Rectal smooth muscle tissue (tissue), 1 donor: ENCODE measurements around the gene GRB10.

Experiments
- H3K27ac ChIP-seq: one replicate; pipeline ENCODE4 v1.7.0; 2013; ENCODE audit warnings: low read depth, low read length, inconsistent platforms
- H3K27me3 ChIP-seq: one replicate; pipeline ENCODE4 v1.7.0; 2013; ENCODE audit warnings: low read length; ENCODE audit not compliant: control insufficient read depth, insufficient read depth
- H3K36me3 ChIP-seq: one replicate; pipeline ENCODE4 v1.7.0; 2013; ENCODE audit warnings: low read length; ENCODE audit not compliant: control insufficient read depth, insufficient read depth
- H3K4me1 ChIP-seq: one replicate; pipeline ENCODE4 v1.7.0; 2013; ENCODE audit warnings: low read length; ENCODE audit not compliant: control insufficient read depth, insufficient read depth
- H3K4me3 ChIP-seq: one replicate; pipeline ENCODE4 v1.7.0; 2013; ENCODE audit warnings: low read length
- H3K9ac ChIP-seq: one replicate; pipeline ENCODE4 v1.7.0; 2013; ENCODE audit warnings: low read length

Gene GRB10

DNA sequence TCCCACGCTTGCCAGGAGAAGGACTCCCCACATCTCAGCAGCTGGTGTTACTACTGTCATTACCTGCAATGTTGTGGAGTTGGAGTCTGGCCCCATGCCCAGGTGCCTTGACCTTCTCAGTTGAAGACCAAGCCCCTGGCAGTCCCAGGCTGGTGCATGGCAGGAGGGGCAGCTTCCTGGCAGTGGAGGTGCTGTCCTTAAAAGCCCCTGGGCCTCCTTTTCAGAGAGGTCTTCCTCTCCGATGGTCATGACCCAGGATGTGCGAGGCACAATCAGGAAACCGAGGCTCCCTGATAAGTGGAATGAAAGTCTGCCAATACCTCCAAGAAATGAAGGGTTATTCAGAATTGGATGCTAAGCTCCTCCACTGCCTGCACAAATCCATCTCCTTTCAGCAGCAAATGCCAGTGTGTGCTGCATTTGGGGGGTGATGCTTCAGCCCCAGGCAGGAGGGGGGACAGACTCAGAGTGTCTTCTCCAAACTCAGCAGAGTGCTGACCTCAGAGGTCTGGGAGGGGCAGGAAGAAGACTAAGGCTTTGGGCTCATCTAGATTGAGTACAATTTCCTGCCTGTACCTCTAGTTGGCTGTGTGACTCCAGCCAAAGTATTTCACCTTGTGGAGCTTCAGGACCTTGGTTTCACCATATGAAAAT is 120.5 kb downstream of the GRB10 start:
- Histone ChIP-seq H3K27me3 (no peaks in the 10 kb centered on the region), H3K27ac (no peak overlapping the region), H3K4me3 (no peak overlapping the region), H3K9ac (no peak overlapping the region), H3K4me1 (peaks cover 18% of the 10 kb centered on the region), H3K36me3 (no peaks in the 10 kb centered on the region)

DNA sequence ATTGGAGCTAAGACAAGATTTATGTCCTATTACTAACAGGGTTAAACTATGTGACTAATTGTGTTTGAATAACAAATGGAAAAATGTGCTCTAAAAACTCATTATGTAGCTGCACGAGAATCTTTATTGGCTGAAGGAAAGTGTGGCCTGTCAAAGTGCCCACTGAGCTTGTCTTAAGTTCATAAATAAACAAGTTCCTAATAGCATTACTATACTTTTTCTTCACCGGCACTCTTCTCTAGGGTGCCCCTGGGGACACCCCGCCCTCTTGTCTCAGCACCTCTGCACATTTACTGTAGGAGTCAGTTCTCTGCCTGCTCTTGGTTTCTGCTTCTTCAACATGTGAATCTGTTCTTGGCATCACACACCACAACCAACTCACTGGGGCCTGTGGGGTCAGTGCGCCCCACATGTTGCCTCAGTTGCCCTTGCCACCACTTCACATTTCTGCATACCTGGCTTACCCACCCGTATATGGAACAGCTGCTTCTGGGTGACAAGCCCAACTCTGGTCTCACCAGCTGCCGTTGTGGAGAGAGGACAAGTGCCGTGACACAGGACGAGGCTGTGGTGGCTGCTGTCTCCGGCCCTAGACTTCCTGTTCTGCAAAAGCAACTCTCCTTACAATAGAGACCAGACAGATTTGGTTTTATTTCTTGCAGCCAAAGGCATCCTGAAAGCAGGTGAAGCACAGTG is 121.2 kb downstream of the GRB10 start:
- Histone ChIP-seq H3K27ac (no peak overlapping the region), H3K36me3 (no peaks in the 10 kb centered on the region), H3K27me3 (no peaks in the 10 kb centered on the region), H3K4me3 (no peak overlapping the region), H3K9ac (no peak overlapping the region), H3K4me1 (peaks cover 20% of the 10 kb centered on the region)

DNA sequence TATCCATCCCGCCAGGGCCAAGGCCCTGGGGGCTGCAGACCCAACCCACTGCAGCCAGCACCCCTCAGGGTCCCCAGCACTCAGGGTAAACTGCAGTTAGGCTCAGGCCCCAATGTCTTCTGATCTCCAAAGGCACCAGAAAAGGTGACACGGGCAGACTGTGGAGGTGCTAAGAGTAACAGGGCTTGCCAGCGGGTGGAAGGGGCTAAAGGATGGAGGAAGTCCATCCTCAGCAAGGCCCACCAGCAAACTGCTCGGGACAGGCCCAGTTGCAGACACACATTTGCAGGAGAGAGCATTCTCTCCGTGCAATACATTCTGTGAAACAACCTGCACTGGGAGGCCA is 121.9 kb downstream of the GRB10 start:
- no peak overlapping the region for H3K4me3 ChIP-seq
- H3K9ac ChIP-seq, result no peak overlapping the region
- H3K27me3 ChIP-seq, result no peaks in the 10 kb centered on the region
- H3K27ac ChIP-seq, result no peak overlapping the region
- H3K36me3 ChIP-seq, result no peaks in the 10 kb centered on the region
- peaks cover 20% of the 10 kb centered on the region for H3K4me1 ChIP-seq

DNA sequence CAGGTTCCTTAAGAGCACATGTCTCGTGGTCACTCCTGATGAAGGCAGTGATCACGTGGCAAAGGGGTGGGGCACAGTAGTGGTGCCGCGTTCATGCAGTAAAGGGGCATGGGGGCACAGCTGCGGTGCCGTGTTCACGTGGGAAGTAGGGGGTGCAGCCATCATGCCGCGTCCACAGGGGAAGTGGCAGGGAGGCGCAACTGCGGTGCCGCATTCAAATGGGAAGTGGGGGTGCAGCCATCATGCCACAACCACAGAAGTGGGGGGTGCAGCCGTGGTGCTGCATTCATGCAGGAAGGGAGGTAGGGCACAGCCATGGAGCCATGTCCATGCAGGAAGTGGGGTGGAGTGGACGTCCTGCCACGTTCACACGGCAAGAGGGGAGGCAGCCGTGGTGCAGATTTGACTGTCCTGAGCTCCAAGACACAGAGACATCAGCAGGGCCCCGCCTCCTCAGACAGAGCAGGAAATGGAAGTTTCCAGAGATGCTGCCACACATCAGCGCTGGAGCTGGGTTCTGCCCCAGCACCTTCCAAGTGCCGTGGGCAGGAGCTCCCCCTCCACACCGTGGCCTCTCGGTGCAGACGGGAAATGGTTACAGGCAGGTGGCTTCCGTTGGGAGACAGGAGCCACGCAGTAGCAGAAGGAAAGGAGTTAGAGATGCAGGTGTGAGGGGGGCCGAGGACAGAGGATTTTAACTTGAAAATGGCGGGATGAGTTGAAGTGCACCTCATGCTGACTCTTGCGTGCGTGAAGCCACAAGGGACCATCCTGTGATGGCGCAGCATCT is 122.5 kb downstream of the GRB10 start:
- H3K4me3 ChIP-seq, result peak overlapping the region; percentile 44
- no peak overlapping the region for H3K9ac ChIP-seq
- peaks cover 20% of the 10 kb centered on the region for H3K4me1 ChIP-seq
- H3K27ac ChIP-seq, result no peak overlapping the region
- H3K27me3 ChIP-seq, result no peaks in the 10 kb centered on the region
- no peaks in the 10 kb centered on the region for H3K36me3 ChIP-seq

DNA sequence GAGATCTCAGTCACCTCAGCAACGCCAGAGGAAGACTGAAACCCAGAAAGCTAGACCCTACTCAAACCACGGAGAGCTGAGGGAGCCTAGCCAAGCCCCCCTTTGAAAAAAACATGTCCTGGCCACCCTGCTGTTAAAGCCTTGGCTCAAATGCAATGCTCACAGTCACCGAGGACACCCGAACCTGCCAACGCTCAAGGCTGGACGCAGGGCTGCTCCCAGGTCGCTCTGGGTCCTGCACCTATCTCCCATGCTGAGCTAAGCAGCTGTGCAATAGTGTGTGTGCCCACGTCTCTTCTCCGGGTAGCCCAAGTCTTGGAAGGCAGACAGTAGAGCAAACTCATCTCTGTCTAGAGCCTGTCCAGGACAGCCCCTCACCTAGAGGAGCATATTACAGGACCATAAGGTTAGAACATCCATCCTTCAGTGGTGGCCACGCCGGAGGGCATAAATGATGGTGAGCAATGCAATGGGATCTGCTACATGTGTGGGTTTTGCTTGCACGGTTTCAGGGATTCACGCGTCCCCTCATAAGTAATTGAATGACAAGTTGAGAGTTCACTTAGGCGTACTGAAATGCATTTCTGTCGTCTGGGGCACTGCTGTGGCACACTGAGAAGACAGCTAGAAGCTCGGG is 123.2 kb downstream of the GRB10 start:
- H3K27ac ChIP-seq, result no peak overlapping the region
- H3K36me3 ChIP-seq, result no peaks in the 10 kb centered on the region
- peaks cover 17% of the 10 kb centered on the region for H3K4me1 ChIP-seq
- no peak overlapping the region for H3K9ac ChIP-seq
- no peak overlapping the region for H3K4me3 ChIP-seq
- H3K27me3 ChIP-seq, result no peaks in the 10 kb centered on the region

DNA sequence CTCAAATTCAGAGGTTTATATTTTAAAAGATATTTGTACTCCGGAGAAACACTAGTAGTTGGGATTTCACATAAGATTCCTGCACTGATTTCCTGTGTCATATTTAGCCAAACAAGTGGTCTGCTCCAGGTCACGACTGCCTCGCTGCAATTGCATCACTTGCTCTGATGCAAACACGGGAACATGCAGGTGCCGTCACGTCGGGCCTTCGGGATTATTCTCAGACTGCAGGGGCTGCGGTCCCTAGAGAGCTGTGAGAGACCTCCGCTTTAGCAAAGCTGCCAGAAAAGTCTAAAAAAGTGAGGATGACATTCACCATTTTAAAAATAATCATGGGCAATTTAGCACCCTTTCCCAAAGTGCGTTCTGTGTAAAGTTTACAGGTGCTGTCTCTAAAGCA is 124.0 kb downstream of the GRB10 start:
- Histone ChIP-seq H3K9ac (no peak overlapping the region), H3K4me1 (peaks cover 20% of the 10 kb centered on the region), H3K27me3 (no peaks in the 10 kb centered on the region), H3K36me3 (no peaks in the 10 kb centered on the region), H3K4me3 (no peak overlapping the region), H3K27ac (no peak overlapping the region)

DNA sequence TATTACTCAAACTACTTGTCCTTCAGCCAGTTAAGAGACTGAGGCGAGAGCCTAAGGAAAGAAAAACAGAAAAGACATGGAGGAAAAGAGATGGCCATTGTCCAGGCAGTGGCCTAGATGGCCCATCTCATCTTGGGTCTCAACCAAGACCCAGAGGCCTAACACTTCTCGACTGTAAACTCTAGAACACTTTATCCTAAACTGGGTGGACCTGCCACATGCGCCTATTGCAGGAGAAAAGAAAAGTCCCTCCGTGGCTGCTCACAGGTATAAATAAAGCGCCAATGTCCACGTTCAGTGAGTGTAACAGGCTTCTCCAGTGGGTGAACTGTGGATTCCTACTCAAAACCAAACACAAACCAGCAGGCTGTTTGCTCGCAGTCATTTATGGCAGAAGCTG is 124.8 kb downstream of the GRB10 start:
- Histone ChIP-seq H3K27me3 (no peaks in the 10 kb centered on the region), H3K4me3 (no peak overlapping the region), H3K27ac (peak overlapping the region; percentile 75), H3K9ac (no peak overlapping the region), H3K4me1 (peaks cover 25% of the 10 kb centered on the region), H3K36me3 (no peaks in the 10 kb centered on the region)

DNA sequence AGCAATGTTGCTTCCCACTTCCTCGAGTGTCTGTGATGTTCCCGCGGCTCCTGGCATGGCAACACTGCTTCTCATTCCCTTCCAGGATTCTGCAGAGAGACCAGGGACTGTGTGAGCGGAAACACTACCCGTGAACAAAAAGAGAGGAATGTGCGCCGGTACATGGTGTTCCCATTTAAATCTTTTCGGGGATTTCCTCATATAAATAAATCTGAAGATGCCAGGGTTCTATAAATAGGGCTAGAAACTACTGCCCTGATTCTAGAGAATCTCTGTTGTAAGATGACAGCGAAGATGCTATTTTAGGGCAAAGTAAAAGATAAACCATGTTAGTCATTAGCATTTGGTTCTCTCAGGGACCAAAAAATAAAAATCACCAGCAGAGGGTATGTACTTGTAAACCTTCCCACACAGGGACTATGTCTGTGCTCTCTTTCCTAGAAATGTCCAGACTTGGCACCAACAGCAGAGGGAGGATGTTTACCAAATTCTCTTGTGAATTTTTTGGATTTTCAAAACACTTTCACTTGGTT is 125.3 kb downstream of the GRB10 start:
- peaks cover 25% of the 10 kb centered on the region for H3K4me1 ChIP-seq
- H3K27ac ChIP-seq, result peak overlapping the region; percentile 75
- H3K27me3 ChIP-seq, result no peaks in the 10 kb centered on the region
- no peak overlapping the region for H3K4me3 ChIP-seq
- H3K36me3 ChIP-seq, result no peaks in the 10 kb centered on the region
- H3K9ac ChIP-seq, result no peak overlapping the region

DNA sequence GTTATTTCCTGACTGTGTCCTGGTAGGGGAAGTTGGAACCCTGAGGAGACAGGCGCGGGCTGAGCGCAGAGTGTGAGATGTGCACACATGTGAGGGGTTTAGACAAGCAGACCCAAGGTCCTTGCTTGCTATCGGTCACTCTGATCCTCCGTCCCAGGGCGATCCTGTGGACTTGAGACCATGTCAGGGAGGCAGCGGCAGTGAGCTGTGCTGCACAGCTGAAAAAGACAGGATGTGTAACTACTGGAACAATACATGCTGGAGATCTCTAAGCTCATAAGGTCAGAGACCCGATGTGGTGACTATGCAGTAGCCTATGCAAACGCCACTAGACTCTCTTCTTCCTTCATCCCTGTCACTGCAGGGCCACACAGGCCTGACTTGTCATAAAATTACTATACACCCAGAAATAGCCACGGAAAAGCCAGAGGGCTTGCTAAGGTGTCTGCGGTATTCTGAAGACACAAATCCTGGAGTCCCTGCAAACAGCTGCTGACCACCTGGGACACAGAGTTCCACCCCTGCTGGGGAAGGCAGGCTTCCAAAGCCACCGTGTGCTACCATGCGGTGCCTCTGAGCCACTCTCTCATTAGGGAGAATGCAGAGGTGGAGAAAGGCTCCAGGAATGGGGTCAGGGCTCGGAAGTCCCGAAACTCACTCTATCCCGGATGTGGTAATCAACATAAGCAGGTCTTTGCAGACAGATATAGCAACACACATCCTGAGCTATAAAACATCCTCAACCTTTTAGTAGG is 126.4 kb downstream of the GRB10 start:
- H3K9ac ChIP-seq, result no peak overlapping the region
- H3K27ac ChIP-seq, result peak overlapping the region; percentile 75
- H3K4me3 ChIP-seq, result no peak overlapping the region
- no peaks in the 10 kb centered on the region for H3K27me3 ChIP-seq
- peaks cover 25% of the 10 kb centered on the region for H3K4me1 ChIP-seq
- H3K36me3 ChIP-seq, result no peaks in the 10 kb centered on the region

DNA sequence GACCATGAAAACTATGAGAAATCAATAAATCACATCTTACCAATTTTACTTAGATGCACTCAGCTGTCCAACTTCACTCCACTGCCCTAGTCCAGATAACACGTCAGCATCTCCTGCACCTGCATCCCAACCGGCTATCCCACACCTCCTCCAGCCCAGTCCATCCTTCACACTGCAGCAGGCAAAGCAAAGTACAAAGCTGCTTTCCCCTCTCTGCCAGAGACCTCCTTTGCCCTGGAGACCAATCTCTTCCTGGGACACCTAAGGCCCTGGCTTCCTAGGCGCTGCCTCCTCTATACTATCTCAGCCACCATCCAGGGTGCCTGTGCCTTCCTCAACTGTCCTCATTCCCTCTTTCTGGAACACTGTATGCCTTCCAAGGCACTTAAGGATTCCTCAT is 127.2 kb downstream of the GRB10 start:
- Histone ChIP-seq H3K36me3 (no peaks in the 10 kb centered on the region), H3K27ac (no peak overlapping the region), H3K27me3 (no peaks in the 10 kb centered on the region), H3K9ac (no peak overlapping the region), H3K4me3 (no peak overlapping the region), H3K4me1 (peaks cover 25% of the 10 kb centered on the region)

DNA sequence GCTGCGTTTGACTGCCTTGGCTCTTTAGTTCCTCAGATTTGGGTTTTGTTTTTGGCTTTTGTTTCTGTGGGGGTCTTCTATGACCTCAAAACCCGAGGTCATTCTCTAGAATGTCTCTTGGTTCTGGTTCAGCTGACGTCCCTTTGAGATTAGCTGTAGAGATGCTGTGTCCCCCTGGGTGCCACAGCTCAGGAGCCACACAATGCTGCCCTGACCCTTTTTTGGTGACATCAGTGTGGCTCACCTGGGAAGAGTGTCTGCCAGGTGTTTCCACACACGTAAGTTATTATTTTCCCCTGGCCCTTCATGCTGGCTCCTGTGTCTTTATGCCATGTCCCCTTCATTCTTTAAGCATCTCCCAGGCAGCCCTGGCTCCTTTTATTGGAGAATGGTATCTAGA is 127.7 kb downstream of the GRB10 start:
- H3K4me1 ChIP-seq, result peaks cover 25% of the 10 kb centered on the region
- no peaks in the 10 kb centered on the region for H3K36me3 ChIP-seq
- H3K27me3 ChIP-seq, result no peaks in the 10 kb centered on the region
- no peak overlapping the region for H3K9ac ChIP-seq
- H3K27ac ChIP-seq, result no peak overlapping the region
- H3K4me3 ChIP-seq, result no peak overlapping the region
